ENCODE data around the gene GNAO1.

GRCh38 chr16:56300891-56301850, 109.9 kb downstream of the GNAO1 start:
- no peak for TF ChIP-seq CTCF (IDR thresholded peaks at IDR 0.05)
- no peak for TF ChIP-seq POLR2A (IDR thresholded peaks at IDR 0.05)

All from esophagus squamous epithelium (tissue), 4 donors.